HFFc6 (cell line): ENCODE data around the gene GET3. TPM values are rescaled to one million over a fixed set of nuclear protein-coding genes. Genes with fewer than 3 reads are reported as not detected.

Source experiments
- DNase-seq: peaks from one replicate; pipeline ENCODE4 v3.0.0-alpha.2; 2018
- H3K27ac Mint-ChIP-seq: 2 replicates; pipeline ENCODE4 v1.8.0; 2020; ENCODE audit warnings: mild to moderate bottlenecking, mixed read lengths
- H3K27me3 Mint-ChIP-seq: 2 replicates; pipeline ENCODE4 v1.8.0; 2021; ENCODE audit warnings: mild to moderate bottlenecking, moderate library complexity, mixed read lengths; ENCODE audit not compliant: insufficient read depth
- H3K36me3 Mint-ChIP-seq: 2 replicates; pipeline ENCODE4 v1.8.0; 2021; ENCODE audit warnings: low read depth, mixed read lengths
- H3K4me1 Mint-ChIP-seq: 2 replicates; pipeline ENCODE4 v1.8.0; 2020; ENCODE audit warnings: low read depth, mixed read lengths
- H3K4me3 Mint-ChIP-seq: 2 replicates; pipeline ENCODE4 v1.8.0; 2020; ENCODE audit warnings: mild to moderate bottlenecking, moderate library complexity, mixed read lengths
- H3K9me3 Mint-ChIP-seq: 2 replicates; pipeline ENCODE4 v1.8.0; 2020; ENCODE audit warnings: mild to moderate bottlenecking, mixed read lengths
- CTCF ChIP-seq: fragments of 200-600 bp; sonication (generic); IDR thresholded peaks from 2 replicates; pipeline ENCODE4 v1.5.0; 2021; ENCODE audit warnings: antibody characterized with exemption, mild to moderate bottlenecking
- total RNA-seq, 6 experiments: library from RNA; stranded (reverse); fragmentation: NEBNext Ultra II Directional; extraction: Animal tissue kit (Norgen Biotek cat#: 25700); gene quantifications; 2 replicates in 1 of 6; 3 replicates in 5 of 6; pipeline ENCODE4 v1.2.3, GENCODE V29; 2021

GET3 gene
- total RNA-seq, 6 experiments from 2014 or later: 97.0 to 116 (median 107) TPM

GRCh38 chr19:12733369-12734214 is 3.7 kb upstream of the GET3 start:
- H3K4me1 Mint-ChIP-seq: peaks cover 36% of the 10 kb centered on the region
- no peaks in the 10 kb centered on the region for H3K9me3 Mint-ChIP-seq
- TF ChIP-seq CTCF: peak; percentile 68

DNA sequence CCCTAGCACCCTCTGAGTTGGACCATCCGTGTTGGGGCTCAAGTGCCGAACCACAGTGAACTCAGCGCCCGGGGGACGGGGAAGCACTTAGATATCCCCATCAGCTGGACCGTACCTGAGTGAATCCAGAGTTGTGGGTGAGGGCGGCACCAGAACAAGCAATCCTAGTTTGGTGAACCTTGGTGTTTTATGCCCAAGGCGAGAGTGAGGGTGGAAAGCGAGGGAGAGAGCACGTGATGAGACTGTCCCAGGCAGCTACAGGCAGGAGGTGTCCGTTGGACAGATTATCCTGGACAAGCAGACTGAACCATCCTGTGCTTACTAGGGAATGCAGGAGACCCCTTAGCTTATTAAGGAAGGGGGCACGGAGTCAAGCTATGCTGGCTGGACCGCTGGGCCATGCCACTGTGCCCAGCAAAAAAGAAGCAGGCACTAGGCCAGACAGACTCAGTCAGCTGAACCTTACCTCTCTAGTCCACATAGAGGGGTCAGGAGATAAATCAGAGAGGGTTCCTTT is 596 bp downstream of the GET3 start:
- DNase-seq: no peak
- peaks cover 4% of the 10 kb centered on the region for H3K27me3 Mint-ChIP-seq
- peak overlapping the region; percentile 100 for H3K4me3 Mint-ChIP-seq
- no peak for TF ChIP-seq CTCF
- peak overlapping the region; percentile 94 for H3K27ac Mint-ChIP-seq
- H3K4me1 Mint-ChIP-seq: peaks cover 31% of the 10 kb centered on the region
- H3K36me3 Mint-ChIP-seq: peaks cover 18% of the 10 kb centered on the region
- H3K9me3 Mint-ChIP-seq: no peaks in the 10 kb centered on the region

More at GRCh38 chr19:12733369-12734214, 3.7 kb upstream of the GET3 start:
- H3K27ac Mint-ChIP-seq: peak overlapping the region; percentile 90
- H3K27me3 Mint-ChIP-seq: peaks cover 4% of the 10 kb centered on the region
- peak overlapping the region; percentile 98 for H3K4me3 Mint-ChIP-seq
- DNase-seq: peak; percentile 65
- peaks cover 36% of the 10 kb centered on the region for H3K36me3 Mint-ChIP-seq

DNA sequence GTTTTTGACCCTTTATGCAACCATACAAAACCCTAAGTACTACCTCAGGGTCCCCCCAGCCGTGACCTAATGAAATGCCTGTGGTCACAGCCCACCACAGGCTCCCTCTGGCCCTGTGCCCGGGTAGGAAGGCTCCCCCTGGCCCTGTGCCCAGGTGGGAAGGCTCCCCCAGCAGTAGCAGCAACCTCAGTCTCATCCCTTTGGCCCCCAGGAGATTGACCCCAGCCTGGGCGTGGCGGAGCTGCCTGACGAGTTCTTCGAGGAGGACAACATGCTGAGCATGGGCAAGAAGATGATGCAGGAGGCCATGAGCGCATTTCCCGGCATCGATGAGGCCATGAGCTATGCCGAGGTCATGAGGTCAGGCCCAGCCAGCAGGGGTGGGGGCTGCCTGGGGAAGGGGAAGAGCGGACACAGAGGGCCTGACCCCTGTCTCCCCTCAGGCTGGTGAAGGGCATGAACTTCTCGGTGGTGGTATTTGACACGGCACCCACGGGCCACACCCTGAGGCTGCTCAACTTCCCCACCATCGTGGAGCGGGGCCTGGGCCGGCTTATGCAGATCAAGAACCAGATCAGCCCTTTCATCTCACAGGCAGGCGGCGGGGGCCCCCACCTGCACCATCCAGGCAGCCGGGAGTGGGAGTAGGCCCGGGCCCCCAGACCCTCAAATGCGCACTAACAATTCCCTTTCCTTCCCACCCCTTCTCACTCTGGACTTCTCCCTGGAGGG is 8.0 kb downstream of the GET3 start:
- Mint-ChIP-seq H3K36me3 (peaks cover 31% of the 10 kb centered on the region), H3K4me3 (no peak overlapping the region), H3K27me3 (peaks cover 2% of the 10 kb centered on the region), H3K27ac (no peak overlapping the region), H3K4me1 (no peaks in the 10 kb centered on the region), H3K9me3 (no peaks in the 10 kb centered on the region)
- DNase-seq: no peak
- TF ChIP-seq CTCF: no peak

GRCh38 chr19:12748489-12748888 is 11.2 kb downstream of the GET3 start:
- DNase-seq: no peak
- no peak for TF ChIP-seq CTCF
- H3K4me3 Mint-ChIP-seq: no peak overlapping the region
- no peaks in the 10 kb centered on the region for H3K4me1 Mint-ChIP-seq
- peaks cover 24% of the 10 kb centered on the region for H3K36me3 Mint-ChIP-seq
- peaks cover 11% of the 10 kb centered on the region for H3K27me3 Mint-ChIP-seq
- no peak overlapping the region for H3K27ac Mint-ChIP-seq
- no peaks in the 10 kb centered on the region for H3K9me3 Mint-ChIP-seq

- Mint-ChIP-seq H3K4me3 (no peak overlapping the region), H3K4me1 (no peaks in the 10 kb centered on the region), H3K27ac (no peak overlapping the region), H3K27me3 (peaks cover 11% of the 10 kb centered on the region), H3K36me3 (peaks cover 17% of the 10 kb centered on the region), H3K9me3 (no peaks in the 10 kb centered on the region)
- peak; percentile 6 for DNase-seq
- TF ChIP-seq CTCF: no peak
Measured at GRCh38 chr19:12749938-12750521, 12.7 kb downstream of the GET3 start.
